ENCODE results near the gene LRG1.
"Not testable (repeated sequence)": the region's sequence is repeated elsewhere in the genome, so short reads cannot be mapped to it uniquely, and the experiment has no call there.

GRCh38 chr19:4563562-4563961 lies 23.7 kb upstream of the LRG1 start:
- TF ChIP-seq POLR2AphosphoS5, POLR2A, EP300 (IDR thresholded peaks at IDR 0.05): not testable (repeated sequence)
- TF ChIP-seq, protein P1, sequence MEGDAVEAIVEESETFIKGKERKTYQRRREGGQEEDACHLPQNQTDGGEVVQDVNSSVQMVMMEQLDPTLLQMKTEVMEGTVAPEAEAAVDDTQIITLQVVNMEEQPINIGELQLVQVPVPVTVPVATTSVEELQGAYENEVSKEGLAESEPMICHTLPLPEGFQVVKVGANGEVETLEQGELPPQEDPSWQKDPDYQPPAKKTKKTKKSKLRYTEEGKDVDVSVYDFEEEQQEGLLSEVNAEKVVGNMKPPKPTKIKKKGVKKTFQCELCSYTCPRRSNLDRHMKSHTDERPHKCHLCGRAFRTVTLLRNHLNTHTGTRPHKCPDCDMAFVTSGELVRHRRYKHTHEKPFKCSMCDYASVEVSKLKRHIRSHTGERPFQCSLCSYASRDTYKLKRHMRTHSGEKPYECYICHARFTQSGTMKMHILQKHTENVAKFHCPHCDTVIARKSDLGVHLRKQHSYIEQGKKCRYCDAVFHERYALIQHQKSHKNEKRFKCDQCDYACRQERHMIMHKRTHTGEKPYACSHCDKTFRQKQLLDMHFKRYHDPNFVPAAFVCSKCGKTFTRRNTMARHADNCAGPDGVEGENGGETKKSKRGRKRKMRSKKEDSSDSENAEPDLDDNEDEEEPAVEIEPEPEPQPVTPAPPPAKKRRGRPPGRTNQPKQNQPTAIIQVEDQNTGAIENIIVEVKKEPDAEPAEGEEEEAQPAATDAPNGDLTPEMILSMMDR (IDR thresholded peaks at IDR 0.05), result not testable (repeated sequence)
